ENCODE data around the gene PAK2.
"Not testable (repeated sequence)": the region's sequence is repeated elsewhere in the genome, so short reads cannot be mapped to it uniquely, and the experiment has no call there.

PAK2 gene

GRCh38 chr3:196782511-196782910 lies 42.9 kb downstream of the PAK2 start:
- DNase-seq (ENCODE audit: low read depth in 2 of 2) = no peak

- no peak for DNase-seq (ENCODE audit: low read depth in 2 of 2)
These were observed 48.9 kb downstream of the PAK2 start for GRCh38 chr3:196788528-196788927.

GRCh38 chr3:196789885-196790359 lies 50.3 kb downstream of the PAK2 start:
- no peak for DNase-seq (ENCODE audit: low read depth in 2 of 2)

GRCh38 chr3:196790636-196791035 lies 51.0 kb downstream of the PAK2 start:
- no peak for DNase-seq (ENCODE audit: low read depth in 2 of 2)

GRCh38 chr3:196792771-196793170 lies 53.1 kb downstream of the PAK2 start:
- no peak for DNase-seq (ENCODE audit: low read depth in 2 of 2)

- no peak for DNase-seq (ENCODE audit: low read depth in 2 of 2)
These were observed 53.6 kb downstream of the PAK2 start for GRCh38 chr3:196793246-196793645.

- no peak for DNase-seq (ENCODE audit: low read depth in 2 of 2)
These were observed 54.8 kb downstream of the PAK2 start for GRCh38 chr3:196794467-196794866.

- DNase-seq (ENCODE audit: low read depth in 2 of 2) = no peak
These were observed 56.7 kb downstream of the PAK2 start for GRCh38 chr3:196796317-196796716.

- no peak for DNase-seq (ENCODE audit: low read depth in 2 of 2)
These were observed 61.2 kb downstream of the PAK2 start for GRCh38 chr3:196800742-196801434.

- DNase-seq (ENCODE audit: low read depth in 2 of 2) = no peak
These were observed 64.3 kb downstream of the PAK2 start for GRCh38 chr3:196803891-196804468.

GRCh38 chr3:196804773-196805172 lies 65.1 kb downstream of the PAK2 start:
- no peak for DNase-seq (ENCODE audit: low read depth in 2 of 2)

- DNase-seq (ENCODE audit: low read depth in 2 of 2) = no peak
These were observed 71.4 kb downstream of the PAK2 start for GRCh38 chr3:196810963-196811581.

GRCh38 chr3:196812853-196813252 lies 73.2 kb downstream of the PAK2 start:
- no peak for DNase-seq (ENCODE audit: low read depth in 2 of 2)

- DNase-seq (ENCODE audit: low read depth in 2 of 2) = no peak
These were observed 74.2 kb downstream of the PAK2 start for GRCh38 chr3:196813903-196814302.

GRCh38 chr3:196821806-196822355 lies 82.2 kb downstream of the PAK2 start:
- DNase-seq (ENCODE audit: low read depth in 2 of 2) = no peak

- DNase-seq (ENCODE audit: low read depth in 2 of 2) = not testable (repeated sequence)
These were observed 90.0 kb downstream of the PAK2 start for GRCh38 chr3:196829651-196830050.

- DNase-seq (ENCODE audit: low read depth in 2 of 2) = no peak
These were observed 95.4 kb downstream of the PAK2 start for GRCh38 chr3:196835086-196835485.

GRCh38 chr3:196836626-196837025 lies 97.0 kb downstream of the PAK2 start:
- DNase-seq (ENCODE audit: low read depth in 2 of 2) = not testable (repeated sequence)

- DNase-seq (ENCODE audit: low read depth in 2 of 2) = peak; percentile 31 to 47
These were observed 98.3 kb downstream of the PAK2 start for GRCh38 chr3:196837819-196838420.

- DNase-seq (ENCODE audit: low read depth in 2 of 2) = not testable (repeated sequence)
These were observed 99.7 kb downstream of the PAK2 start for GRCh38 chr3:196839351-196839750.

- DNase-seq (ENCODE audit: low read depth in 2 of 2) = no peak
These were observed 103.1 kb downstream of the PAK2 start for GRCh38 chr3:196842567-196843434.
